GM21529 (cell line): ENCODE data around the gene NDUFV1.
A peak's percentile ranks its signal among the peaks of the same experiment; 100 is the strongest.
"Not testable (repeated sequence)": the region's sequence is repeated elsewhere in the genome, so short reads cannot be mapped to it uniquely, and the experiment has no call there.

Source experiments
- ATAC-seq: cut with Tn5 transposase; IDR thresholded peaks from one replicate; pipeline ENCODE4 v1.9.1; 2021; ENCODE audit not compliant: unreplicated experiment

The NDUFV1 gene

DNA sequence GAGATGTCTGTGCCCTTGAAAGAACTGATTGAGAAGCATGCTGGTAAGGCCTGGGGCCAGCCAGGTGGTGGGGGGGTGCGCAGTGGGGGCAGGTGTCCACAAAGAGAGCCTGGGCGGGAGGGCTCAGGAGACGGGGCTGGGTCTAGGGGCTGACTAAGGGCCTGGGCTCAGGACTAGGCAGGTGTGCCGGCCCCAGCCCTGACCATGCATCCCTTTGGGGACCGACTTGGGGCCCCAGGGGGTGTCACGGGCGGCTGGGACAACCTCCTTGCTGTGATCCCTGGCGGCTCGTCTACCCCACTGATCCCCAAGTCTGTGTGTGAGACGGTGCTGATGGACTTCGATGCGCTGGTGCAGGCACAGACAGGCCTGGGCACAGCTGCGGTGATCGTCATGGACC lies 4.4 kb downstream of the NDUFV1 start:
- no peak for ATAC-seq

DNA sequence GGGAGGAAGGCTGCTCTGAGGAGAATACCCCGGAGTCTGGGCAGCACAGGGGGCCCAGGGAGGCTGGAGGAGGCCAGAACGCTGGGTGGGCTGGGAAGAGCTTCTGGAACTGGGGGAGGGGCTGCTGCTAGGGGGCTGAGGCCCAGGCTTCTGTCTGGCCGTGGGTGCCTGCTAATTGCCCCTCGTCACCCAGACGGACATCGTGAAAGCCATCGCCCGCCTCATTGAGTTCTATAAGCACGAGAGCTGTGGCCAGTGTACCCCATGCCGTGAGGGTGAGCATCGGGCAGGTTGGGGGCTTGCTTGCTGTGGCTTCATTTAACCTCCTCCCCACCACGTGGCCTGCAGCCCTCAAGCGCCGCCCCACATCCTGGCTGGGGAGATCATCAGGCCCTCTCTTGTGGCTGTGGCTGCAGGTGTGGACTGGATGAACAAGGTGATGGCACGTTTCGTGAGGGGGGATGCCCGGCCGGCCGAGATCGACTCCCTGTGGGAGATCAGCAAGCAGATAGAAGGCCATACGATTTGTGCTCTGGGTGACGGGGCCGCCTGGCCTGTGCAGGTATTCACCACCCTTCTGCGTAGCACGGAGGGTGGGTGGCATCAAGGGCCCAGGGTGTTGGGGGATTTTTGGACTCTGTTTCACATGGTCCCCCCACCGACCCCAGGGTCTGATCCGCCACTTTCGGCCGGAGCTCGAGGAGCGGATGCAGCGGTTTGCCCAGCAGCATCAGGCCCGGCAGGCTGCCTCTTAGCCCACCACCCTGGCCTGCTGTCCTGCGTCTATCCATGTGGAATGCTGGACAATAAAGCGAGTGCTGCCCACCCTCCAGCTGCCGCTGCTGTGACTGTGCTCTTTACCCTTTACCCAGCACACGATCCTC lies 5.2 kb downstream of the NDUFV1 start:
- ATAC-seq = no peak

DNA sequence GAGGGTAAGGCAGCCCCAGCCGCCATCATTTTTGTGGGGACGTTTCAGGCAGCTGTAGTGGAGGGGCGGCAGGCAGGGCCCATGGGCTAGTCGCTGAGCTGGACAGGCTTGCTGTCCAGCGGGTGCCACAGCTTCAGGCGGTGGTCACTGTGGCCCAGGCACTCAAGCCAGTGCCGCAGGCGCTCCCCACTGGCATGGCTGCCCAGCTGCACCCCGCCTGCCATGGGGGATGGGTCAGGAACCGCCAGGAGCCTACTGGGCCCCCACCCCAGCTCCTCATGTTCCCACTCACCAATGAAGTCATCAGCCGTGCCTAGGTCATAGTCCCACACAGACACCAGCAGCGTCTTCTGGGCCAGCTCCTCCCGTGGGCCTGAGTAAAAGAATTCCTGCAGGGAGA lies 6.0 kb downstream of the NDUFV1 start:
- ATAC-seq = no peak

DNA sequence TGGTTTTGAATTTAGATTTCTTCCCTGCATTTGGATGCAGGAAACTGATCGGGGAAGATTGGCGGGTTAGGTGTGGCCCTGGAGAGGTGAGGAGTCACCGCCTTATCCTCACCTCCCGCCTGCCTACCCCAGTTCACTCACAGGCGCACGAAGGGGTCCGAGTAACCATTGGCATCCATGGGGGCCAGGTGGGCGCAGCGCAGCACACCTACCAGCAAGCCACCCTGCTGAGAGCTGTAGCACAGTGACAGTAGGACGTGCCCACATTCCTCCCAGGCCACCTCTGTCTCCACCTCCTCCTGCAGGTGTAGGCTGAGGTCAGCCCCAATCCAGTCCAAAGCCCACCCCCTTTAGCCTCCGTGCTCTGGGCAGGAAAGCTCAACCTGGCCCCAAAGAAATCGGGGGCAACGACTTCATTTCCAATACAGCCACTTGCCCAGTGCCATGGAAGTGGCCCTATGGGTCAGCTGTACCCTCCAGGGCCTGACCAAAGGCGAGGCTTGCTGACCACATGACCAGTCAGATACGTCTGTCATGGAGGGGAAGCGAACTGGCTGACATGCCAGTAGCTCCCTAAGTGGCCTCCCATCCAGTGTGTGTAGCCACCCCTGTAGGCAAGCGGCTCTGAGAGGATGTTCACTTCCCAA lies 6.7 kb downstream of the NDUFV1 start:
- ATAC-seq = no peak

DNA sequence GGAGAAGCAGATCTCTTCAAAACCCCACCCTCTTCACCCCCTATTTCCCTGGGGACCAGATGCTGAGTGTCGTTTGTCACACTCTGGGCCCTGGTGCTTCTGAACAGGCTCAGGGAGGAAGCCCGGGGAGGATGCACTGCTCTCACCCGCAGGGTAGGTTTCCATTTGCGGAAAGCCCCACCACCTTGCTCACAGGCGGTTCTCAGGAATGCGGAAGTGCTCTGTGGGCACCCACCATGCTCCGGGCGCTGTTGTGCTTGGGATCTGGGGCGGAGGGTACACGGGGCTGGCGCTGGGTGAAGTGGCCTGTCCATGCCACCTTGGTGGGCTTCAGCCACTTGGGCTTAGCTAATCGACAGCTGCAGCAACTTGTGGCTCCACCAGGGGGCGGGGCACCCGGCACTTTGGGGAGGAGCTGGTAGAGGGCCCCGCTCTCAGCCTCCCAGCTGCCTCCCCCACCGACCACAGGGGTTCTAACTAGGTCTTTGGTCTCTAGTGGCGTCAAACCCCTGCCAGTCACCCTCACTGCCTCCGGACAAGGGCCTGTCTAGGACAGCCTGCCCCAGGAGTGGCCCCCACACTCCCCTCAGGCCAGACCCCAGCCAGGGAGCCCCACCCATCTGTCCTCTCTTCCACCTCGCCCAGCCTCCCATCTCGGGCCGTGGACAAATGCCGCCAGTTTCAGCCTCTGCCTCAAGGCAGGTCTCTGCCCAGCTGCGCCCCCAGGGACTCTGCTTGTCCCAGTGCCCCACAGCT lies 7.4 kb downstream of the NDUFV1 start:
- peak; percentile 86 for ATAC-seq

DNA sequence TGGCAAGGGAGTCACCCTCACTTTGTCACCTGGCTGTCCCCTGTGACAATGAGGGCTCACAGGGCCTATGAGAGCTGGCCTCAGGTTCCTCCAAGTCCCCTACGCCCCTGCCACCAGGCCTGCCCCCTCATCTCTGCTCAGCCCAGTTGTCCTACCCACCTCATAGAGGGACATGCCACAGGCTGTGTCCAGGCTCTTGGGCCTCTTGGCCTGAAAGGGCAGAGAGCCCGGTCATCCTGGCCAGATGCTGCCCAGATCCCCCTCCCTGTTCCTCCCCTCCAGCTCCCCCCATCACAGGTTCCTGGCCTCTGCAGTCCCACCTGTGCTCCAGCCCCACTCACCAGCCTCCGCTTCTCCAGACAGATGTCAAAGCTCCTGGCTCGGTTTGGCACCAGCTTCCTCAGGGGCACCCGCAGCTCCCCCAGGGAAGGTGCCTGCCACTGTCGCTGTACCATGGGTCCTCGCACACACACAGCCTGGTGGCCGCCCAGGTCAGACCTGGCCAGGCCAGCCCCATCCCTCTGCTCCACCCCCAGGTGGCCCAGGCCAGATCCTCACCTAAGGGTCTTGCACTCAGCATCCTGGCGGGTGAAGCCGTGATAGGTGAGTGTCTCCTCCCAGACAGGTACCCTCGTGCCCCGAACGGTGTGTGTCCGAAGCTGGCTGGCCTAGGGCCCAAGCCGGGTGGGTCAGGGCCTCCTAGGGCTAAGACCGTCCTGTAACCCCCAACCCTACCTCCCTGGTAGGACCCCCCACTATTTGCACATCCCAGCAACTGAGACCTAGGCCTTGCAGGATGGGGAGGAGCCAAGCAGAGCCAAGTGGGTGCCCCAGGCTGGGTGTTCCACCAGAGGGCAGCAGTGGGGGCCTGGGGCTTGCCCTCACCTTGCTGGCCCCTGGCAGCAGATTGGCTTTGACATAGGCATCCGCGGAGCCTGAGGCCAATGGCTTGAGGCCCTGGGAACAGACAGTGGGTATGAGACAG lies 8.3 kb downstream of the NDUFV1 start:
- ATAC-seq = no peak

DNA sequence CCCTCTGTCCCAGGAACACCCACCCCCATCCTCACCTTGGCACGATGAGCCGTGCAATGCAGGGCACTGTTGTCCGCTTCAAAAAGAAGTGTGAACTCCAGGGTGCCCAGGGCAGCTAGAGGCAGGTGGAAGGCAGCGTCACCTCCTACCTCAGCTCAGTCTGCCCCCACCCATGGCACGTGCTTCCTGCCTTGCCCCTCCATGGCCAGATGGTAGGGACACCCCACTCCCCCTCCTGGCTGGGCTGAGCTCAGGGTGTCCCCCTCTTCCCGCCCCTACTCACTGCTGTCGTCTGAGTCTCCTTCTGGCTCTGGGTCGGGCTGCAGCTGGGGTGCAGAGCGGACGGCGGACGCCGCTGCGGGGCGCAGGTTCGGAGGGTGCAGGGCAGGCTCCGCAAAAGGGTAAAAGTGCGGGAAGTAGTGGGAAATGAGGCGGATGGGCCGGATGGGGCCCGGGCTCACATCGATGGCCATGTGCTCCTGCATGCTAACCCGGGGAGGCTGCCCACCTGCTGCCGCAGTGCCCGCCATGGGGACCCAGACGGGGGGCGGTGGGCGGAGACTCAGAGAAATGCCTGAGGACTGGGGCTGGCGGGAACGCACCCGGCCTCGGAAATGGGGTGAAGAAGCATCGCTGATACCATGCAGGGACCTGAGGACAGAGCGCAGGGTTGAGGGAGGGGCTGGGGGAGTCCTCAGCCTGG lies 9.1 kb downstream of the NDUFV1 start:
- no peak for ATAC-seq

DNA sequence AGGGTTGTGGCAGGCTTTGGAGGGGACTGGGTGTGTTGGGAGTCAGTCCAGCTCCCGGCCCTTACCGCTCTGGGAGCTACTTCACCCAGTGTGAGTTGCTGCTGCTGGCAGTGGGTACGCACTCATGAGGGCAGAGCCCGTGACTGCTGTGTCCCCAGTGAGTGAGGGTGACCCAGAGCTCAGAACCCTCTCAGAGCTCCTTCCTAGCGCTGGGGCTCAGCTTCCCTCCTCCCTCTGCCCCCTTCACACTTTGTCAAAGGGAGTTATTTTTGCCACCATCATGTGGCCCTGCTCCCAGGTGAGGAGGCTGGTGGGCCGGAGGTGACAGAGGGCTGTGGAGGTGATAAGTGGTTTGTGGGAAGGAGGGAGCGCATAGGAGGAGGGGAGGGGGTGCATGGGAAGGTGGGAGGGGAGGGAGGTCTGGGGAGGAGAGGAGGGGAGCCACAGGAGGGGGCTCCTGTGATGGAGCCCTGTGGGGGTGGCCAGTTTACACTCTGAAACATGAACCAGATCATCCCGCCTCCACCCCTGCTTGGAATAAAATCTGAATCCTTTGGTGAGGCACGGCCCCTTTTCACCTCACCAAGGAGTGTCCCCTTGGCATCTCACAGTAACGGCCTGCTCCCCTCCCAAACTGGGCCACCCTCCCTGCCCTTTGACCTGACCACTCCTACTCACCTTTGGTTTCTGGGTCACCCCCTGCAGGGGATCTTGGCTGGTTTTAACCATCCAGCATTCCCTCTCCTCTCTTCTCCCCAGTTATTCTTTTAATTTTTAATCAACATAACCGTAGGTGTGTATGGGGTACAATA lies 9.9 kb downstream of the NDUFV1 start:
- no peak for ATAC-seq

DNA sequence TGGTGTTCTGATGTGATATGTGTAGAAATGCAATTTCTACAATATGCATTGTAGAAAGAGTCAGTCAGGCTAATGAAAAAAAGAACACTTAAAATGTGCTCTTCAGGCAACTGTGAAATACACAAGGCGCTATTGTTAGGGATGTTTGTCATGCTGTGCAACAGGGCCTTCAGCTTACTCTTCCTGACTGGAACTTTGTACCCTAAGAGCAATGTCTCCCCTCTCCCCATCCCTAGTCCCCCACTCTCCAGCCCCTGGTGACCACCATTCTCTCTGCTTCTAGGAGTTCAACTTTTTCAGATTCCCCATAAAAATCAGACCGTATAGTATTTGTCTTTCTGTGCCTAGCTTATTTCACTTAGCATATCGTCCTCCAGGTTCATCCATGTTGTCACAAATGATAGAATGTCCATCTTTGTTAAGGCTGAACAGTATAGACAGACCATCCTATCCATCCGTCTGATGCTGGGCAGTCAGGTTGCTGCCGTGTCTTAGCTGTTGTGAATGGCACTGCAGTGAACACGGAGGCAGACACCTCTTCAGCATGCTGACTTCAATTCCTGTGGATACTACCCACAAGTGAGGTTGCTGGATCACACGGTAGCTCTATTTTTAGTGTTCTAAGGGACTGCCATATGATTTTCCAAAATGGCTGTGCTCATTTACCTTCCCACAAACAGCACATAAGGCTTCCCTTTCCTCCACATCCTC lies 10.7 kb downstream of the NDUFV1 start:
- no peak for ATAC-seq

DNA sequence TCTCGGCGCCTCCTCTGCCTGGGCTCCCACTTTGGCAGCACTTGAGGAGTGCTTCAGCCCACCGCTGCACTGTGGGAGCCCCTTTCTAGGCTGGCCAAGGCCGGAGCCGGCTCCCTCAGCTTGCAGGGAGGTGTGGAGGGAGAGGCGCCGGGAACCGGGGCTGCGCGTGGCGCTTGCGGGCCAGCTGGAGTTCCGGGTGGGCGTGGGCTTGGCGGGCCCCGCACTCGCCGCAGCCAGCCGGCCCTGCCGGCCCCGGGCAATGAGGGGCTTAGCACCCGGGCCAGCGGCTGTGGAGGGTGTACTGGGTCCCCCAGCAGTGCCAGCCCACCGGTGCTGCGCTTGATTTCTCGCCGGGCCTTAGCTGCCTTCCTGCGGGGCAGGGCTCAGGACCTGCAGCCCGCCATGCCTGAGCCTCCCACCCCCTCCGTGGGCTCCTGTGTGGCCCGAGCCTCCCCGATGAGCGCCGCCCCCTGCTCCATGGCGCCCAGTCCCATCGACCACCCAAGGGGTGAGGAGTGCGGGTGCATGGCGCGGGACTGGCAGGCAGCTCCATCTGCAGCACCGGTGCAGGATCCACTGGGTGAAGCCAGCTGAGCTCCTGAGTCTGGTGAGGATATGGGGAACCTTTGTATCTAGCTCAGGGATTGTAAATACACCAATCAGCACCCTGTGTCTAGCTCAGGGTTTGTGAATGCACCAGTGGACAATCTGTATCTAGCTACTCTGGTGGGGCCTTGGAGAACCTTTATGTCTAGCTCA lies 12.3 kb downstream of the NDUFV1 start:
- not testable (repeated sequence) for ATAC-seq

DNA sequence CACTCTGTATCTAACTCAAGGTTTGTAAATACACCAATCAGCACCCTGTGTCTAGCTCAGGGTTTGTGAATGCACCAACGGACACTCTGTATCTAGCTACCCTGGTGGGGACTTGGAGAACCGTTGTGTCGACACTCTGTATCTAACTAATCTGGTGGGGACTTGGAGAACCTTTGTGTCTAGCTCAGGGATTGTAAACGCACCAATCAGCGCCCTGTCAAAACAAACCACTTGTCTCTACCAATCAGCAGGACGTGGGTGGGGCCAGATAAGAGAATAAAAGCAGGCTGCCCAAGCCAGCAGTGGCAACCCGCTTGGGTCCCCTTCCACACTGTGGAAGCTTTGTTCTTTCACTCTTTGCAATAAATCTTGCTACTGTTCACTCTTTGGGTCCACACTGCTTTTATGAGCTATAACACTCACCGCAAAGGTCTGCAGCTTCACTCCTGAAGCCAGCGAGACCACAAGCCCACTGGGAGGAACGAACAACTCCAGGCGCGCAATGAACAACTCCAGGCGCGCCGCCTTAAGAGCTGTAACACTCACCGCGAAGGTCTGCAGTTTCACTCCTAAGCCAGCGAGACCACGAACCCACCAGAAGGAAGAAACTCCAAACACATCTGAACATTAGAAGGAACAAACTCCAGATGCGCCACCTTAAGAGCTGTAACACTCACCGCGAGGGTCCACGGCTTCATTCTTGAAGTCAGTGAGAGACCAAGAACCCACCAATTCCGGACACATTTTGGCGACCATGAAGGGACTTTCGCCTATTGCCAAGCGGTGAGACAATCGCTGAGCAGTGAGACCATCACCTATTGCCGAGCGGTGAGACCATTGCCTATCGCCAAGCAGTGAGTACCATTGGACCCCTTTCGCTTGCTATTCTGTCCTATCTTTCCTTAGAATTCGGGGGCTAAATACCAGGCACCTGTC lies 13.2 kb downstream of the NDUFV1 start:
- ATAC-seq = not testable (repeated sequence)

DNA sequence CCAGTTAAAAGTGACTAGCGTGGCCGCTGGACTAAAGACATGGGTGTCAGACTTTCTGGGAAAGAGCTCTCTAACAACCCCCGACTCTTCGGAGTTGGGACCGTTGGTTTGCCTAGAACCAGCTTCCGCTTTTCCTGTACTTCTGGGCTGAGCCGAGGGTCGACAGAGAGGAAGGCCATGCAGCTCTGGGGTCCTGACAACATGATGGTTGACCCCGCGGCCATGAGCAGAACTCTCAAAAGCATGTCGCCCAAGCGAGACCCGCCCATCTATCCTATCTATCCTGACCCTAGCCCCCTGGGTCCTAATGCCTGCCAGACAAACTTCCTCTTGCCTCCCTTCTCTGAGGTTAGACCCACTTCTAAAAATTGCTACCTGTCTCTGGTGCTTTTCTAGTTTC lies 13.9 kb downstream of the NDUFV1 start:
- ATAC-seq = not testable (repeated sequence)

DNA sequence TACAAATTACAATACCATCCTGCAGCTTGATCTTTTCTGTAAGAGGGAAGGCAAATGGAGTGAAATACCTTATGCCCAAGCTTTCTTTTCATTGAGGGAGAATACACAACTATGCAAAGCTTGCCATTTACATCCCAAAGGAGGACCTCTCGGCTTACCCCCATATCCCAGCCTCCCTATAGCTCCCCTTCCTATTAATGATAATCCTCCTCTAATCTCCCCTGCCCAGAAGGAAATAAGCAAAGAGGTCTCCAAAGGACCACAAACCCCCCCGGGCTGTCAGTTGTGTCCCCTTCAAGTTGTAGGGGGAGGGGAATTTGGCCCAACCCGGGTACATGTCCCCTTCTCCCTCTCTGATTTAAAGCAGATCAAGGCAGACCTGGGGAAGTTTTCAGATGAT lies 15.2 kb downstream of the NDUFV1 start:
- not testable (repeated sequence) for ATAC-seq

DNA sequence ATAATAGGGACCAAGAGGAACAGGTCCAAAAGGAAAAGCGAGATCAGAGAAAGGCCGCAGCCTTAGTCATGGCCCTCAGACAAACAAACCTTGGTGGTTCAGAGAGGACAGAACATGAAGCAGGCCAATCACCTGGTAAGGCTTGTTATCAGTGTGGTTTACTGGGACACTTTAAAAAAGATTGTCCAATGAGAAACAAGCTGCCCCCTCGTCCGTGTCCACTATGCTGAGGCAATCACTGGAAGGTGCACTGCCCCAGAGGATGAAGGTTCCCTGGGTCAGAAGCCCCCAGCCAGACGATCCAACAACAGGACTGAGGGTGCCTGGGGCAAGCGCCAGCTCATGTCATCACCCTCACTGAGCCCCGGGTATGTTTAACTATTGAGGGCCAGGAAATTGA lies 16.2 kb downstream of the NDUFV1 start:
- not testable (repeated sequence) for ATAC-seq

DNA sequence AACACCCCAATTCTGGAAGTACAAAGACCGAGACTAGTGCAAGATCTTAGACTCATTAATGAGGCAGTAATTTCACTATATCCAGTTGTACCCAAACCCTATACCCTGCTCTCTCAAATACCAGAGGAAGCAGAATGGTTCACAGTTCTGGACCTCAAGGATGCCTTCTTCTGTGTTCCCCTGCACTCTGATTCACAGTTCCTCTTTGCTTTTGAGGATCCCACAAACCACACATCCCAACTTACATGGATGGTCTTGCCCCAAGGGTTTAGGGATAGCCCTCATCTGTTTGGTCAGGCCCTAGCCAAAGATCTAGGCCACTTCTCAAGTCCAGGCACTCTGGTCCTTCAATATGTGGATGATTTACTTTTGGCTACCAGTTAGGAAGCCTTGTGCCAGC lies 17.1 kb downstream of the NDUFV1 start:
- not testable (repeated sequence) for ATAC-seq

DNA sequence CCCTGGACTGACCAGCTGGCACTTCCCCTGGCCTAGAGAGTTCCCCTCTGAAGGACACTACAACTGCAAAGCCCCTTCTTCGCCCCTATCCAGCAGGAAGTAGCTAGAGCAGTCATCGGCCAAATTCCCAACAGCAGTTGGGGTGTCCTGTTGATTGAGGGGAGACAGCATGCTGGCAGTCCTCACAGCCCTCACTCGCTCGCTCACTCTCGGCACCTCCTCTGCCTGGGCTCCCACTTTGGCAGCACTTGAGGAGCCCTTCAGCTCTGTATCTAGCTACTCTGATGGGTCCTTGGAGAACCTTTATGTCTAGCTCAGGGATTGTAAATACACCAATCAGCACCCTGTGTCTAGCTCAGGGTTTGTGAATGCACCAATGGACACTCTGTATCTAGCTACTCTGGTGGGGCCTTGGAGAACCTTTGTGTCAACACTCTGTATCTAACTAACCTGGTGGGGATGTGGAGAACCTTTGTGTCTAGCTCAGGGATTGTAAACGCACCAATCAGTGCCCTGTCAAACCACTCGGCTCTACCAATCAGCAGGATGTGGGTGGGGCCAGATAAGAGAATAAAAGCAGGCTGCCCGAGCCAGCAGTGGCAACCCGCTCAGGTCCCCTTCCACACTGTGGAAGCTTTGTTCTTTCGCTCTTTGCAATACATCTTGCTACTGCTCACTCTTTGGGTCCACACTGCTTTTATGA lies 19.5 kb downstream of the NDUFV1 start:
- ATAC-seq = not testable (repeated sequence)
